Measurements from ENCODE around the gene ZC3H12A. TPM values are rescaled to one million over a fixed set of nuclear protein-coding genes. Genes with fewer than 3 reads are reported as not detected.
"Not testable (repeated sequence)": the region's sequence is repeated elsewhere in the genome, so short reads cannot be mapped to it uniquely, and the experiment has no call there.

The ZC3H12A gene
- total and polyA plus RNA-seq, 7 experiments from 2014 or later: 4.4 to 122 (median 38.2) TPM

- POLR2A ChIA-PET: interaction anchor here (1.0 to 1.5 kb wide), 3 partner anchors 11 to 14 kb away, joined by 3 to 5 read pairs (median 3); no protein-coding TSS in a partner anchor
- no peak overlapping the region for H3K27ac ChIP-seq (ENCODE audit: low read depth, low read length)
- H3K36me3 Mint-ChIP-seq: peaks cover 0 to 30% (median 11%) of the 10 kb centered on the region in 5 donors
- H3K27ac Mint-ChIP-seq: peak overlapping the region in 4 of 9 donors; percentile 4 to 43 (median 34)
- peaks cover 15 to 68% (median 19%) of the 10 kb centered on the region in 3 experiments for H3K36me3 ChIP-seq (ENCODE audit: control insufficient read depth in 2 of 3, insufficient read depth in 3 of 3, low read length in 3 of 3)
- no peaks in the 10 kb centered on the region for H3K9me3 ChIP-seq (ENCODE audit: control insufficient read depth in 2 of 3, low read length in 3 of 3)
- DNase-seq (no peak), ATAC-seq (no peak)
- H3K27me3 Mint-ChIP-seq: no peaks in the 10 kb centered on the region
- intact Hi-C loops (cut with micrococcal nuclease): no loop called here
- H3K9me3 Mint-ChIP-seq: no peaks in the 10 kb centered on the region
- H3K4me3 ChIP-seq (ENCODE audit: low read length): no peak overlapping the region
- CTCF ChIA-PET: no interaction called here
- no peaks in the 10 kb centered on the region for H3K4me1 ChIP-seq (ENCODE audit: control insufficient read depth in 2 of 2, insufficient read depth in 2 of 2, low read length in 2 of 2)
- H3K27me3 ChIP-seq (ENCODE audit: control insufficient read depth in 2 of 2, insufficient read depth in 2 of 2, low read length in 2 of 2): no peaks in the 10 kb centered on the region
- H3K4me3 Mint-ChIP-seq: no peak overlapping the region
- peaks cover 0 to 33% (median 8%) of the 10 kb centered on the region in 7 donors for H3K4me1 Mint-ChIP-seq
Observed at GRCh38 chr1:37498872-37499617, 24.7 kb downstream of the ZC3H12A start.

DNA sequence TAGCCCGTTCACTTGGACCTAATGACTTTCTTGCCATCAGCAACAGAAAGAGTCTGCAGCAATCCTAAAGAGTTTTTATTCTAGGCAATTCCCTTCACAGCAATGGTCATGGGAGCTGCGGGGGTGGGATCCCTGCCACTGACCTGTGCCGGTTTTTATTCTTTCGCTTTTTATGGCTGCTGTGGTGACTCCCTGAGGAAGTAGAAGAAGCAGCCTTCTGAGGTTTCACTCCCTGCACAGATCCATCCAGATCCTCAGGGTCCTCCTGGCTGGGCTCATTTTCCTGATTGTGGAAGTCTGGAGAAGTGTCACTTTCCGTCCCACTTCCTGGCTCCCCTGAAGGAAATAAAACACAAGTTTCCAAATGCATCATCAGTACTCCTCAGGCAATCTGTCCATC is 27.3 kb downstream of the ZC3H12A start:
- no peak for ATAC-seq
- Mint-ChIP-seq H3K4me3 (no peak overlapping the region), H3K4me1 (peaks cover 0 to 35% (median 6%) of the 10 kb centered on the region in 7 donors), H3K27me3 (no peaks in the 10 kb centered on the region), H3K36me3 (peaks cover 0 to 39% (median 18%) of the 10 kb centered on the region in 5 donors), H3K27ac (peak overlapping the region in 5 of 9 donors; percentile 3 to 30 (median 13)), H3K9me3 (no peaks in the 10 kb centered on the region)
- intact Hi-C loops (cut with micrococcal nuclease): no loop called here
- peaks cover 12 to 70% (median 16%) of the 10 kb centered on the region in 3 experiments for H3K36me3 ChIP-seq (ENCODE audit: control insufficient read depth in 2 of 3, insufficient read depth in 3 of 3, low read length in 3 of 3)
- no peaks in the 10 kb centered on the region for H3K9me3 ChIP-seq (ENCODE audit: control insufficient read depth in 2 of 3, low read length in 3 of 3)
- no peak for DNase-seq
- H3K4me3 ChIP-seq (ENCODE audit: low read length): no peak overlapping the region
- H3K4me1 ChIP-seq (ENCODE audit: control insufficient read depth in 2 of 2, insufficient read depth in 2 of 2, low read length in 2 of 2): no peaks in the 10 kb centered on the region
- no peak overlapping the region for H3K27ac ChIP-seq (ENCODE audit: low read depth, low read length)
- POLR2A ChIA-PET: no interaction called here
- CTCF ChIA-PET: no interaction called here
- no peaks in the 10 kb centered on the region for H3K27me3 ChIP-seq (ENCODE audit: control insufficient read depth in 2 of 2, insufficient read depth in 2 of 2, low read length in 2 of 2)

- no peaks in the 10 kb centered on the region for H3K9me3 Mint-ChIP-seq
- DNase-seq (no peak), ATAC-seq (no peak)
- ChIA-PET POLR2A (interaction anchor here (1.8 kb wide), 1 partner anchor 13 kb away, joined by 6 read pairs; the partner anchor contains the start of gene MEAF6), CTCF (interaction anchor here (1.1 kb wide), 1 partner anchor 12 kb away, joined by 3 read pairs; the partner anchor contains the start of gene MEAF6)
- peak overlapping the region in 4 of 9 donors; percentile 3 to 30 (median 15) for H3K27ac Mint-ChIP-seq
- no peaks in the 10 kb centered on the region for H3K9me3 ChIP-seq (ENCODE audit: control insufficient read depth in 2 of 3, low read length in 3 of 3)
- no peaks in the 10 kb centered on the region for H3K27me3 Mint-ChIP-seq
- H3K4me3 ChIP-seq (ENCODE audit: low read length): no peak overlapping the region
- H3K36me3 ChIP-seq (ENCODE audit: control insufficient read depth in 2 of 3, insufficient read depth in 3 of 3, low read length in 3 of 3): peaks cover 12 to 73% (median 16%) of the 10 kb centered on the region in 3 experiments
- H3K36me3 Mint-ChIP-seq: peaks cover 0 to 39% (median 18%) of the 10 kb centered on the region in 5 donors
- H3K27ac ChIP-seq (ENCODE audit: low read depth, low read length): no peak overlapping the region
- intact Hi-C loops (cut with micrococcal nuclease): no loop called here
- no peaks in the 10 kb centered on the region for H3K4me1 ChIP-seq (ENCODE audit: control insufficient read depth in 2 of 2, insufficient read depth in 2 of 2, low read length in 2 of 2)
- no peak overlapping the region for H3K4me3 Mint-ChIP-seq
- H3K4me1 Mint-ChIP-seq: peaks cover 0 to 32% (median 6%) of the 10 kb centered on the region in 7 donors
- H3K27me3 ChIP-seq (ENCODE audit: control insufficient read depth in 2 of 2, insufficient read depth in 2 of 2, low read length in 2 of 2): no peaks in the 10 kb centered on the region
Observed at GRCh38 chr1:37502104-37502503, 27.7 kb downstream of the ZC3H12A start.

GRCh38 chr1:37502791-37503190 is 28.4 kb downstream of the ZC3H12A start:
- H3K4me1 ChIP-seq (ENCODE audit: control insufficient read depth in 2 of 2, insufficient read depth in 2 of 2, low read length in 2 of 2); DNase-seq; ATAC-seq; H3K27me3 Mint-ChIP-seq; H3K27me3 ChIP-seq (ENCODE audit: control insufficient read depth in 2 of 2, insufficient read depth in 2 of 2, low read length in 2 of 2); H3K9me3 Mint-ChIP-seq; intact Hi-C loops (cut with micrococcal nuclease); H3K4me3 Mint-ChIP-seq; H3K4me3 ChIP-seq (ENCODE audit: low read length); H3K9me3 ChIP-seq (ENCODE audit: control insufficient read depth in 2 of 3, low read length in 3 of 3); H3K27ac ChIP-seq (ENCODE audit: low read depth, low read length): not testable (repeated sequence)
- POLR2A ChIA-PET: interaction anchor here (0.6 to 1.8 kb wide), 3 partner anchors 10 to 29 kb away, joined by 4 to 6 read pairs (median 4); partner anchors contain the start of gene MEAF6
- H3K27ac Mint-ChIP-seq: peak overlapping the region in 2 of 9 donors; percentile 25 to 34
- CTCF ChIA-PET: interaction anchor here (1.1 to 1.4 kb wide), 2 partner anchors 12 to 15 kb away, joined by 3 to 6 read pairs; partner anchors contain the start of gene MEAF6
- peaks cover 0 to 36% (median 5%) of the 10 kb centered on the region in 7 donors for H3K4me1 Mint-ChIP-seq
- peaks cover 0 to 46% (median 22%) of the 10 kb centered on the region in 5 donors for H3K36me3 Mint-ChIP-seq
- H3K36me3 ChIP-seq (ENCODE audit: control insufficient read depth in 2 of 3, insufficient read depth in 3 of 3, low read length in 3 of 3): peaks cover 12 to 74% (median 16%) of the 10 kb centered on the region in 3 experiments

GRCh38 chr1:37506740-37507139 is 32.4 kb downstream of the ZC3H12A start:
- no peaks in the 10 kb centered on the region for H3K27me3 Mint-ChIP-seq
- no peak for DNase-seq
- H3K36me3 ChIP-seq (ENCODE audit: control insufficient read depth in 2 of 3, insufficient read depth in 3 of 3, low read length in 3 of 3): peaks cover 0 to 64% (median 4%) of the 10 kb centered on the region in 3 experiments
- intact Hi-C loops (cut with micrococcal nuclease): no loop called here
- H3K36me3 Mint-ChIP-seq: peaks cover 0 to 32% (median 23%) of the 10 kb centered on the region in 5 donors
- H3K4me3 ChIP-seq (ENCODE audit: low read length): no peak overlapping the region
- no peak overlapping the region for H3K4me3 Mint-ChIP-seq
- no peak overlapping the region for H3K27ac ChIP-seq (ENCODE audit: low read depth, low read length)
- H3K27ac Mint-ChIP-seq: peak overlapping the region in 1 of 9 donors; percentile 41
- ChIA-PET POLR2A (no interaction called here), CTCF (no interaction called here)
- H3K4me1 Mint-ChIP-seq: peaks cover 2 to 39% (median 16%) of the 10 kb centered on the region in 7 donors
- peaks cover 3 to 7% of the 10 kb centered on the region in 2 donors for H3K4me1 ChIP-seq (ENCODE audit: control insufficient read depth in 2 of 2, insufficient read depth in 2 of 2, low read length in 2 of 2)
- no peaks in the 10 kb centered on the region for H3K27me3 ChIP-seq (ENCODE audit: control insufficient read depth in 2 of 2, insufficient read depth in 2 of 2, low read length in 2 of 2)
- ATAC-seq: no peak
- H3K9me3 ChIP-seq (ENCODE audit: control insufficient read depth in 2 of 3, low read length in 3 of 3): no peaks in the 10 kb centered on the region
- no peaks in the 10 kb centered on the region for H3K9me3 Mint-ChIP-seq

DNA sequence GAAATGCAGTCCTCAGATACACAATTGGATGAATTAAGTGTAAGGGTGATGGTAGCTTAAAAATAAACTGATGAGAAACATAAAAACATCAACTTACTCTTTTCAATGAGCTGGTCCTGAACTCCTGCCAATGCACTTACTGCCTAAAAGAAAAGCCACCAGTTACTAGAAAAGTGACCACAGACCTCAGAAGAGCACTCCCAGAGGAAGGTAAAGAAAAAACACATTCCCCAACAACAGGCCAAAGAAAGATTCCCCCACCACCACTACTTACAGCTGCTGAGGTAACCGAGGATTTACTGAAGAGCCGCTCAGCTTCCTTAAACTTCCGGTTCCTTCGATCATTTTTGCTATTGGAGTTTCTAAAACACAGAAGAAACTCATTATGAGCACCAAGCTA is 34.8 kb downstream of the ZC3H12A start:
- H3K36me3 ChIP-seq (ENCODE audit: control insufficient read depth in 2 of 3, insufficient read depth in 3 of 3, low read length in 3 of 3): peaks cover 0 to 45% (median 0%) of the 10 kb centered on the region in 3 experiments
- ChIA-PET POLR2A (interaction anchor here (0.6 to 1.0 kb wide), 2 partner anchors 10 to 45 kb away, joined by 4 to 5 read pairs; partner anchors contain the start of gene SNIP1), CTCF (interaction anchor here (1.0 to 1.5 kb wide), 2 partner anchors 13 to 55 kb away, joined by 3 to 4 read pairs; no protein-coding TSS in a partner anchor)
- H3K27me3 ChIP-seq (ENCODE audit: control insufficient read depth in 2 of 2, insufficient read depth in 2 of 2, low read length in 2 of 2): no peaks in the 10 kb centered on the region
- H3K9me3 Mint-ChIP-seq: peaks cover 0 to 3% (median 0%) of the 10 kb centered on the region in 11 donors
- no peak overlapping the region for H3K27ac ChIP-seq (ENCODE audit: low read depth, low read length)
- DNase-seq (no peak), ATAC-seq (no peak)
- peaks cover 10 to 49% (median 35%) of the 10 kb centered on the region in 7 donors for H3K4me1 Mint-ChIP-seq
- peaks cover 0 to 32% (median 25%) of the 10 kb centered on the region in 5 donors for H3K36me3 Mint-ChIP-seq
- H3K4me1 ChIP-seq (ENCODE audit: control insufficient read depth in 2 of 2, insufficient read depth in 2 of 2, low read length in 2 of 2): peaks cover 9 to 18% of the 10 kb centered on the region in 2 donors
- H3K27ac Mint-ChIP-seq: peak overlapping the region in 2 of 9 donors; percentile 9 to 52
- peak overlapping the region in 1 of 10 donors; percentile 7 for H3K4me3 Mint-ChIP-seq
- no peaks in the 10 kb centered on the region for H3K9me3 ChIP-seq (ENCODE audit: control insufficient read depth in 2 of 3, low read length in 3 of 3)
- no peaks in the 10 kb centered on the region for H3K27me3 Mint-ChIP-seq
- intact Hi-C loops (cut with micrococcal nuclease): no loop called here
- H3K4me3 ChIP-seq (ENCODE audit: low read length): no peak overlapping the region
